ENCODE measurements around the gene NPAS4. TPM values are rescaled to one million over a fixed set of nuclear protein-coding genes. Genes with fewer than 3 reads are reported as not detected.

Gene NPAS4
- total RNA-seq, 1 donor from 2014 or later = 0.61 TPM

DNA sequence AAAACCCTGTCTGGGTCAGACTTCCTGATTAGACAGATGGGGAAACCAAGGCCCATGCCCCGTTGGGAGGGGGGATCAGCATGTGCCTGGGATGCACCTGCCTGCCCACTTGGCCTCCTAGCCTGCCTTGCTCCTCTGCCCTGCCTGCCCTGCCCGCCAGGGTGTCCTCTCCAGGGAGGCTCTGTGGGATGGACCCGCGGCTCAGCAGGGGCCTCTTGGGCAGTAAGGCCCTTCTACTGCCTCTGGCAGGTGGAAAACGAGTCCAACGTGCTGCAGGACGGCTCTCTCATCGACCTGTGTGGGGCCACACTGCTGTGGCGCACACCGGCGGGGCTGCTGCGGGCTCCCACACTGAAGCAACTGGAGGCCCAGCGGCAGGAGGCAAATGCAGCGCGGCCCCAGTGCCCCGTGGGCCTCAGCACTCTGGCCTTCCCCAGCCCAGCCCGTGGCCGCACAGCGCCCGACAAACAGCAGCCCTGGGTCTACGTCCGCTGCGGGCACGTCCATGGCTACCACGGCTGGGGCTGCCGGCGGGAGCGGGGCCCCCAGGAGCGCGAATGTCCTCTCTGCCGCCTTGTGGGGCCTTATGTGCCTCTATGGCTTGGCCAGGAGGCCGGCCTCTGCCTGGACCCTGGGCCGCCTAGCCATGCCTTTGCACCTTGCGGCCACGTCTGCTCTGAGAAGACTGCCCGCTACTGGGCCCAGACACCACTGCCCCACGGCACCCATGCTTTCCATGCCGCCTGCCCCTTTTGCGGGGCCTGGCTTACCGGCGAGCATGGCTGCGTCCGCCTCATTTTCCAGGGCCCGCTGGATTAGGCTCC lies 54.7 kb downstream of the NPAS4 start:
- intact Hi-C loops (cut with micrococcal nuclease) = no loop called here

Other genes with a start within 250 kb of the NPAS4 start
- gene KLC2, start 163.3 kb upstream of the NPAS4 start, total RNA-seq = 42.3 and 42.5 TPM in 2 replicates
- 156 and 159 TPM in 2 replicates for gene RAB1B, start 152.4 kb upstream of the NPAS4 start, total RNA-seq
- 1.5 and 1.6 TPM in 2 replicates for gene CNIH2, start 142.9 kb upstream of the NPAS4 start, total RNA-seq
- 45.4 and 53.0 TPM in 2 replicates for gene YIF1A, start 131.9 kb upstream of the NPAS4 start, total RNA-seq
- not detected in 2 replicates for gene TMEM151A, start 129.1 kb upstream of the NPAS4 start, total RNA-seq
- 0.09 and 0.18 TPM in 2 replicates for gene CD248, start 104.0 kb upstream of the NPAS4 start, total RNA-seq
- 1.3 and 1.8 TPM in 2 replicates for gene RIN1, start 84.6 kb upstream of the NPAS4 start, total RNA-seq
- 42.5 and 44.9 TPM in 2 replicates for gene BRMS1, start 75.9 kb upstream of the NPAS4 start, total RNA-seq
- gene B4GAT1, start 73.4 kb upstream of the NPAS4 start, total RNA-seq = 7.0 and 7.3 TPM in 2 replicates
- 8.0 and 8.1 TPM in 2 replicates for gene SLC29A2, start 49.3 kb upstream of the NPAS4 start, total RNA-seq
- 82.4 and 87.6 TPM in 2 replicates for gene MRPL11, start 17.8 kb downstream of the NPAS4 start, total RNA-seq
- gene PELI3, start 45.9 kb downstream of the NPAS4 start, total RNA-seq = 8.3 and 8.8 TPM in 2 replicates
- gene DPP3, start 59.4 kb downstream of the NPAS4 start, total RNA-seq = 87.0 and 89.6 TPM in 2 replicates
- gene BBS1, start 89.6 kb downstream of the NPAS4 start, total RNA-seq = 14.9 and 18.2 TPM in 2 replicates
- 12.5 and 13.6 TPM in 2 replicates for gene ZDHHC24, start 125.0 kb downstream of the NPAS4 start, total RNA-seq
- 0.05 TPM in 2 replicates for gene ACTN3, start 125.9 kb downstream of the NPAS4 start, total RNA-seq
- 0.77 and 1.4 TPM in 2 replicates for gene CTSF, start 147.6 kb downstream of the NPAS4 start, total RNA-seq
- gene CCDC87, start 172.0 kb downstream of the NPAS4 start, total RNA-seq = 0.07 and 0.11 TPM in 2 replicates
- gene CCS, start 172.2 kb downstream of the NPAS4 start, total RNA-seq = 29.1 and 34.4 TPM in 2 replicates
- gene RBM14, start 195.6 kb downstream of the NPAS4 start, total RNA-seq = 177 and 178 TPM in 2 replicates
- 123 and 131 TPM in 2 replicates for gene RBM4, start 217.7 kb downstream of the NPAS4 start, total RNA-seq

Measured in T-helper 2 cell treated with Interferon-gamma antibody and Interleukin-4, amounts not matched to agents 100 ng/mL and 5 ng/mL, for 36 hours (primary cell).